HCT116 (cell line): ENCODE results near the gene FNDC1. TPM values are rescaled to one million over a fixed set of nuclear protein-coding genes. Genes with fewer than 3 reads are reported as not detected.

ENCODE experiments used
- ATAC-seq: fragments of 200-7000 bp; cut with Tn5 transposase; 2 replicates; pipeline ENCODE4 v1.9.1; 2020; ENCODE audit warnings: mild to moderate bottlenecking, moderate library complexity
- BruUV-seq: library from RNA; stranded (reverse); fragments of 400-500 nt; replicated peaks from 2 replicates; lab custom pipeline; 2021; lab: Mats Ljungman, UMichigan
- CTCF ChIA-PET: fragments of 300-600 bp; sonication (Branson Sonifier 250); formaldehyde crosslinking; loops from one replicate; lab custom pipeline; 2021; ENCODE audit warnings: antibody characterized with exemption; lab: Charles Lee
- POLR2A ChIA-PET: fragments of 300-600, 350-600 bp; sonication (Branson Sonifier 250); formaldehyde crosslinking; loops from one replicate; lab custom pipeline; 2021; ENCODE audit warnings: antibody characterized with exemption; lab: Charles Lee
- RAD21 ChIA-PET, 2 experiments: fragments of 300-600 bp; sonication (Branson Sonifier 250); formaldehyde crosslinking; loops; one replicate each; lab custom pipeline; 2023; ENCODE audit warnings: low total read pairs in 2 of 2; ENCODE audit not compliant: uncharacterized antibody in 2 of 2, unreplicated experiment in 2 of 2, low non-redundant PET in 1 of 2; lab: Charles Lee
- DNase-seq: peaks from one replicate; pipeline ENCODE4 v3.0.0-alpha.2; 2010; ENCODE audit warnings: low read depth, low spot score
- H2AFZ ChIP-seq: fragments of 200-600 bp; shearing (Covaris generic), sonication (generic); 2 replicates; pipeline ENCODE4 v1.6.1; 2017; ENCODE audit warnings: low read depth, mixed run types, mixed read lengths, antibody characterized with exemption, low read length; ENCODE audit not compliant: poor library complexity, severe bottlenecking
- H3K27ac ChIP-seq: 2 replicates; pipeline ENCODE4 v1.5.1; 2012; ENCODE audit warnings: low read depth, low read length
- H3K27me3 ChIP-seq: fragments of 200-600 bp; sonication (generic); 2 replicates; pipeline ENCODE4 v1.6.1; 2016; ENCODE audit warnings: mixed run types, low read length, mixed read lengths; ENCODE audit not compliant: insufficient read depth
- H3K36me3 ChIP-seq, 2 experiments: fragments of 200-500 bp in 1 of 2; fragments of 200-600 bp in 1 of 2; sonication (Bioruptor generic) in 1 of 2; sonication (generic) in 1 of 2; 2 replicates each; pipeline versions ENCODE4 v1.5.1 to v1.6.1; 2014 to 2016; ENCODE audit warnings: low read length in 2 of 2, inconsistent platforms in 1 of 2, mixed read lengths in 1 of 2, mixed run types in 1 of 2; ENCODE audit not compliant: insufficient read depth in 2 of 2, control insufficient read depth in 1 of 2
- H3K4me1 ChIP-seq, 2 experiments: fragments of 200-600 bp in 1 of 2; sonication (generic) in 1 of 2; 2 replicates each; pipeline versions ENCODE4 v1.5.1 to v1.6.1; 2012 to 2017; ENCODE audit warnings: low read length in 2 of 2, inconsistent platforms in 1 of 2, mild to moderate bottlenecking in 1 of 2, mixed read lengths in 1 of 2, mixed run types in 1 of 2, moderate library complexity in 1 of 2; ENCODE audit not compliant: insufficient read depth in 2 of 2, control insufficient read depth in 1 of 2
- H3K4me2 ChIP-seq: fragments of 200-600 bp; sonication (generic); 2 replicates; pipeline ENCODE4 v1.6.1; 2017; ENCODE audit warnings: mixed run types, low read length, mixed read lengths
- H3K4me3 ChIP-seq, 2 experiments: fragments of 200-600 bp in 1 of 2; sonication (generic) in 1 of 2; replicated peaks in 1 of 2; 2 replicates each; pipeline ENCODE4 v1.5.1; 2011 to 2016; ENCODE audit warnings: low read length in 2 of 2, control low read depth in 1 of 2, low read depth in 1 of 2, mild to moderate bottlenecking in 1 of 2, mixed read lengths in 1 of 2, mixed run types in 1 of 2
- H3K79me2 ChIP-seq: fragments of 200-600 bp; sonication (generic); 2 replicates; pipeline ENCODE4 v1.6.1; 2017; ENCODE audit warnings: mild to moderate bottlenecking, mixed run types, low read length, moderate library complexity, mixed read lengths; ENCODE audit not compliant: insufficient read depth
- H3K9ac ChIP-seq: fragments of 200-600 bp; sonication (generic); 2 replicates; pipeline ENCODE4 v1.6.1; 2016; ENCODE audit warnings: low read length, mixed read lengths
- H3K9me2 ChIP-seq: fragments of 200-600 bp; sonication (generic), shearing (Covaris generic); 2 replicates; pipeline ENCODE4 v1.6.1; 2017; ENCODE audit warnings: mixed run types, mild to moderate bottlenecking, moderate library complexity; ENCODE audit not compliant: insufficient read depth
- H3K9me3 ChIP-seq, 2 experiments: fragments of 200-500 bp in 1 of 2; fragments of 200-600 bp in 1 of 2; sonication (Bioruptor generic) in 1 of 2; sonication (generic) in 1 of 2; 2 replicates each; pipeline ENCODE4 v1.6.1; 2014 to 2017; ENCODE audit warnings: low read length in 2 of 2, mixed read lengths in 2 of 2, inconsistent platforms in 1 of 2, low read depth in 1 of 2, mild to moderate bottlenecking in 1 of 2, mixed run types in 1 of 2, moderate library complexity in 1 of 2; ENCODE audit not compliant: control insufficient read depth in 1 of 2, insufficient read depth in 1 of 2
- H4K20me1 ChIP-seq: fragments of 200-600 bp; sonication (generic), shearing (Covaris generic); 2 replicates; pipeline ENCODE4 v1.6.1; 2017; ENCODE audit warnings: mixed run types, mild to moderate bottlenecking, moderate library complexity; ENCODE audit not compliant: insufficient read depth
- CBX3 ChIP-seq: IDR thresholded peaks from 2 replicates; pipeline ENCODE4 v1.6.1; 2012; ENCODE audit warnings: low read depth
- CEBPB ChIP-seq: IDR thresholded peaks from 2 replicates; pipeline ENCODE4 v1.6.1; 2012; ENCODE audit warnings: low read depth
- ELF1 ChIP-seq: IDR thresholded peaks from 2 replicates; pipeline ENCODE4 v1.6.1; 2012; ENCODE audit warnings: low read depth, borderline replicate concordance
- JUND ChIP-seq: IDR thresholded peaks from 2 replicates; pipeline ENCODE4 v1.6.1; 2012
- RAD21 ChIP-seq: IDR thresholded peaks from 2 replicates; pipeline ENCODE4 v1.6.1; 2012; ENCODE audit warnings: low read depth, mild to moderate bottlenecking
- SIN3A ChIP-seq: IDR thresholded peaks from 2 replicates; pipeline ENCODE4 v1.6.1; 2012; ENCODE audit warnings: low read depth
- SP1 ChIP-seq: IDR thresholded peaks from 2 replicates; pipeline ENCODE4 v1.6.1; 2012; ENCODE audit warnings: low read depth
- SRF ChIP-seq: IDR thresholded peaks from 2 replicates; pipeline ENCODE4 v1.6.1; 2012; ENCODE audit warnings: low read depth
- YY1 ChIP-seq: IDR thresholded peaks from 2 replicates; pipeline ENCODE4 v1.6.1; 2011; ENCODE audit warnings: low read length, low read depth, moderate library complexity, mild to moderate bottlenecking; ENCODE audit not compliant: insufficient replicate concordance; ENCODE audit errors: extremely low read depth
- ZBTB33 ChIP-seq: IDR thresholded peaks from 2 replicates; pipeline ENCODE4 v1.6.1; 2011; ENCODE audit warnings: mild to moderate bottlenecking, low read length, moderate library complexity; ENCODE audit not compliant: insufficient replicate concordance; ENCODE audit errors: extremely low read depth
- ZFX ChIP-seq: fragments of 450-650 bp; IDR thresholded peaks from 2 replicates; pipeline ENCODE4 v1.6.1; 2017
- ZNF274 ChIP-seq: fragments of 200-500 bp; sonication (Bioruptor generic); IDR thresholded peaks from 2 replicates; pipeline ENCODE4 v1.6.1; 2014; ENCODE audit warnings: mild to moderate bottlenecking, low read depth, low read length, inconsistent platforms
- intact Hi-C: fragments of 100-400 bp; cut with micrococcal nuclease; formaldehyde crosslinking; loops from 2 replicates; pipeline ENCODE4 v1.10.0; 2022
- total RNA-seq: library from RNA; stranded (reverse); gene quantifications from one replicate; pipeline ENCODE4 v1.2.1, GENCODE V29; 2021; ENCODE audit not compliant: unreplicated experiment
- TF ChIP-seq, protein P1 (sequence below): IDR thresholded peaks from 2 replicates; pipeline ENCODE4 v1.6.1; 2012; ENCODE audit warnings: low read depth

The FNDC1 gene
- total RNA-seq, 1 experiment from 2014 or later = 0.07 TPM

DNA sequence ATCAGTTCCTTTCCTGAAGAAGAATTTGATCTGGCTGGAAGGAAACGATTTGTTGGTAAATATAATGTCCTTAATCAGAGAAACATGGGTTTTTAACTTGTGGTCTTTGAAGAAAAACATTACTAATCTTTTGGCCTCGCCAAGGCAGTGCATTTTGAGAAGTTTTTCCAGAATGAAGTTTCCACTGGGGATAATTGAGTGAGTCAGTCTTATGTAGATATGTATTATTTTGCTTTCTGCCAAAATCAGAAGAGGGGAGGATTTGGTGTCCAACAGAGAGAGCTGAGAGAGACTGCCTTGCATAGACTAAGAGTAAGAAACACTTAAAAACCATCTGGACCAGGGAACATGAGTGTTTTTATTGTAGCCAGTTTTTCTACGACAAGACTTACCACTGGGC lies 79.9 kb downstream of the FNDC1 start:
- TF ChIP-seq, protein P1, sequence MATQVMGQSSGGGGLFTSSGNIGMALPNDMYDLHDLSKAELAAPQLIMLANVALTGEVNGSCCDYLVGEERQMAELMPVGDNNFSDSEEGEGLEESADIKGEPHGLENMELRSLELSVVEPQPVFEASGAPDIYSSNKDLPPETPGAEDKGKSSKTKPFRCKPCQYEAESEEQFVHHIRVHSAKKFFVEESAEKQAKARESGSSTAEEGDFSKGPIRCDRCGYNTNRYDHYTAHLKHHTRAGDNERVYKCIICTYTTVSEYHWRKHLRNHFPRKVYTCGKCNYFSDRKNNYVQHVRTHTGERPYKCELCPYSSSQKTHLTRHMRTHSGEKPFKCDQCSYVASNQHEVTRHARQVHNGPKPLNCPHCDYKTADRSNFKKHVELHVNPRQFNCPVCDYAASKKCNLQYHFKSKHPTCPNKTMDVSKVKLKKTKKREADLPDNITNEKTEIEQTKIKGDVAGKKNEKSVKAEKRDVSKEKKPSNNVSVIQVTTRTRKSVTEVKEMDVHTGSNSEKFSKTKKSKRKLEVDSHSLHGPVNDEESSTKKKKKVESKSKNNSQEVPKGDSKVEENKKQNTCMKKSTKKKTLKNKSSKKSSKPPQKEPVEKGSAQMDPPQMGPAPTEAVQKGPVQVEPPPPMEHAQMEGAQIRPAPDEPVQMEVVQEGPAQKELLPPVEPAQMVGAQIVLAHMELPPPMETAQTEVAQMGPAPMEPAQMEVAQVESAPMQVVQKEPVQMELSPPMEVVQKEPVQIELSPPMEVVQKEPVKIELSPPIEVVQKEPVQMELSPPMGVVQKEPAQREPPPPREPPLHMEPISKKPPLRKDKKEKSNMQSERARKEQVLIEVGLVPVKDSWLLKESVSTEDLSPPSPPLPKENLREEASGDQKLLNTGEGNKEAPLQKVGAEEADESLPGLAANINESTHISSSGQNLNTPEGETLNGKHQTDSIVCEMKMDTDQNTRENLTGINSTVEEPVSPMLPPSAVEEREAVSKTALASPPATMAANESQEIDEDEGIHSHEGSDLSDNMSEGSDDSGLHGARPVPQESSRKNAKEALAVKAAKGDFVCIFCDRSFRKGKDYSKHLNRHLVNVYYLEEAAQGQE = no peak
- TF ChIP-seq ELF1 (no peak), JUND (no peak), SP1 (no peak), SIN3A (no peak), CEBPB (no peak), ZBTB33 (no peak), ZNF274 (no peak), ZFX (no peak), SRF (no peak), YY1 (no peak), CBX3 (no peak), RAD21 (no peak)
- no TSS peak for BruUV-seq

More for the DNA sequence above, 79.9 kb downstream of the FNDC1 start:
- POLR2A ChIA-PET = no interaction called here
- no peak overlapping the region for H3K9ac ChIP-seq
- DNase-seq = no peak
- H3K36me3 ChIP-seq = no peaks in the 10 kb centered on the region
- RAD21 ChIA-PET = no interaction called here
- 0 out of 4 replicates have a peak, but pooled peaks cover 0 to 3% of the 10 kb centered on the region in 2 experiments for H3K4me1 ChIP-seq
- H3K27me3 ChIP-seq = 0 out of 2 replicates have a peak, but pooled peaks cover 6% of the 10 kb centered on the region
- no peak overlapping the region for H3K4me2 ChIP-seq
- CTCF ChIA-PET = no interaction called here
- intact Hi-C loops = no loop called here
- H4K20me1 ChIP-seq = no peaks in the 10 kb centered on the region
- no peaks in the 10 kb centered on the region for H3K9me3 ChIP-seq
- H3K9me2 ChIP-seq = no peaks in the 10 kb centered on the region
- ATAC-seq = no peak
- no peak overlapping the region for H3K27ac ChIP-seq
- no peak overlapping the region for H3K4me3 ChIP-seq
- no peaks in the 10 kb centered on the region for H3K79me2 ChIP-seq
- no peak overlapping the region for H2AFZ ChIP-seq
